ENCODE data around the gene RUNX1.

The RUNX1 gene

GRCh38 chr21:35034203-35034926 lies 14.7 kb downstream of the RUNX1 start:
- H3K27me3 ChIP-seq = no peaks in the 10 kb centered on the region
- H3K36me3 ChIP-seq = peaks cover 7% of the 10 kb centered on the region
- peaks cover 36 to 43% of the 10 kb centered on the region in 2 experiments for H3K4me1 ChIP-seq (ENCODE audit: control insufficient read depth in 1 of 2, insufficient read depth in 1 of 2, low read depth in 1 of 2, low read length in 1 of 2)
- no peak for TF ChIP-seq CTCF (IDR thresholded peaks at IDR 0.05)
- H3K4me3 ChIP-seq (ENCODE audit: low read depth in 1 of 2, low read length in 1 of 2) = no peak overlapping the region
- H3K9me3 ChIP-seq = no peaks in the 10 kb centered on the region
- H3K27ac ChIP-seq = peak overlapping the region; percentile 59

- TF ChIP-seq CTCF (IDR thresholded peaks at IDR 0.05) = no peak
- Histone ChIP-seq H3K27ac (peak overlapping the region; percentile 59), H3K9me3 (no peaks in the 10 kb centered on the region), H3K27me3 (no peaks in the 10 kb centered on the region), H3K4me3 (ENCODE audit: low read depth in 1 of 2, low read length in 1 of 2) (no peak overlapping the region), H3K36me3 (peaks cover 7% of the 10 kb centered on the region), H3K4me1 (ENCODE audit: control insufficient read depth in 1 of 2, insufficient read depth in 1 of 2, low read depth in 1 of 2, low read length in 1 of 2) (peaks cover 38 to 54% of the 10 kb centered on the region in 2 experiments)
These were observed 16.4 kb downstream of the RUNX1 start for GRCh38 chr21:35032474-35033263.

GRCh38 chr21:35028451-35028978 lies 20.6 kb downstream of the RUNX1 start:
- Histone ChIP-seq H3K4me1 (ENCODE audit: control insufficient read depth in 1 of 2, insufficient read depth in 1 of 2, low read depth in 1 of 2, low read length in 1 of 2) (peaks cover 68 to 79% of the 10 kb centered on the region in 2 experiments), H3K27me3 (no peaks in the 10 kb centered on the region), H3K4me3 (ENCODE audit: low read depth in 1 of 2, low read length in 1 of 2) (peak overlapping the region in 1 of 2 experiments; percentile 69), H3K36me3 (no peaks in the 10 kb centered on the region), H3K27ac (peak overlapping the region; percentile 97), H3K9me3 (no peaks in the 10 kb centered on the region)
- TF ChIP-seq CTCF (IDR thresholded peaks at IDR 0.05) = no peak

GRCh38 chr21:35027563-35028450 lies 21.3 kb downstream of the RUNX1 start:
- Histone ChIP-seq H3K4me3 (ENCODE audit: low read depth in 1 of 2, low read length in 1 of 2) (peak overlapping the region; percentile 65 to 69), H3K27ac (peak overlapping the region; percentile 97), H3K9me3 (no peaks in the 10 kb centered on the region), H3K36me3 (no peaks in the 10 kb centered on the region), H3K4me1 (ENCODE audit: control insufficient read depth in 1 of 2, insufficient read depth in 1 of 2, low read depth in 1 of 2, low read length in 1 of 2) (peaks cover 66 to 79% of the 10 kb centered on the region in 2 experiments), H3K27me3 (no peaks in the 10 kb centered on the region)
- TF ChIP-seq CTCF (IDR thresholded peaks at IDR 0.05) = no peak
